Calu3 (cell line): ENCODE results near the gene SLC39A13. TPM values are rescaled to one million over a fixed set of nuclear protein-coding genes. Genes with fewer than 3 reads are reported as not detected.
A peak's percentile ranks its signal among the peaks of the same experiment; 100 is the strongest.

ENCODE experiments used
- BruUV-seq: library from RNA; stranded (reverse); fragments of 400-500 nt; replicated peaks from 2 replicates; lab custom pipeline; 2021; lab: Mats Ljungman, UMichigan
- CTCF ChIA-PET: fragments of 300-600 bp; sonication (Branson Sonifier 250); formaldehyde crosslinking; loops from one replicate; lab custom pipeline; 2022; ENCODE audit warnings: antibody characterized with exemption; lab: Charles Lee
- DNase-seq: peaks from one replicate; pipeline ENCODE4 v3.0.0; 2022
- H3K27ac Mint-ChIP-seq: one replicate; pipeline ENCODE4 v1.8.0; 2022; ENCODE audit warnings: mixed read lengths; ENCODE audit not compliant: unreplicated experiment
- H3K27me3 Mint-ChIP-seq: one replicate; pipeline ENCODE4 v1.8.0; 2022; ENCODE audit warnings: mixed read lengths; ENCODE audit not compliant: unreplicated experiment
- H3K36me3 Mint-ChIP-seq: one replicate; pipeline ENCODE4 v1.8.0; 2022; ENCODE audit warnings: mild to moderate bottlenecking, moderate library complexity, mixed read lengths; ENCODE audit not compliant: insufficient read depth, unreplicated experiment
- H3K4me1 Mint-ChIP-seq: one replicate; pipeline ENCODE4 v1.8.0; 2022; ENCODE audit warnings: mild to moderate bottlenecking, low read depth, mixed read lengths; ENCODE audit not compliant: unreplicated experiment
- H3K4me3 Mint-ChIP-seq: one replicate; pipeline ENCODE4 v1.8.0; 2022; ENCODE audit warnings: mild to moderate bottlenecking, low read depth, moderate library complexity, mixed read lengths; ENCODE audit not compliant: unreplicated experiment
- H3K9me3 Mint-ChIP-seq: one replicate; pipeline ENCODE4 v1.8.0; 2022; ENCODE audit warnings: low read depth, mixed read lengths; ENCODE audit not compliant: unreplicated experiment
- intact Hi-C: fragments of 100-400 bp; cut with micrococcal nuclease; formaldehyde crosslinking; loops from one replicate; pipeline ENCODE4 v1.10.0; 2022; ENCODE audit not compliant: unreplicated experiment
- total RNA-seq: library from RNA; stranded (reverse); gene quantifications from 2 replicates; pipeline ENCODE4 v1.2.3, GENCODE V29; 2022
- TF ChIP-seq, protein P1 (sequence below): fragments of 200-600 bp; IDR thresholded peaks from one replicate; pipeline ENCODE4 v1.8.0; 2022; ENCODE audit warnings: antibody characterized with exemption; ENCODE audit not compliant: unreplicated experiment

SLC39A13 gene
- total RNA-seq, 1 experiment from 2014 or later, result 24.3 TPM

DNA sequence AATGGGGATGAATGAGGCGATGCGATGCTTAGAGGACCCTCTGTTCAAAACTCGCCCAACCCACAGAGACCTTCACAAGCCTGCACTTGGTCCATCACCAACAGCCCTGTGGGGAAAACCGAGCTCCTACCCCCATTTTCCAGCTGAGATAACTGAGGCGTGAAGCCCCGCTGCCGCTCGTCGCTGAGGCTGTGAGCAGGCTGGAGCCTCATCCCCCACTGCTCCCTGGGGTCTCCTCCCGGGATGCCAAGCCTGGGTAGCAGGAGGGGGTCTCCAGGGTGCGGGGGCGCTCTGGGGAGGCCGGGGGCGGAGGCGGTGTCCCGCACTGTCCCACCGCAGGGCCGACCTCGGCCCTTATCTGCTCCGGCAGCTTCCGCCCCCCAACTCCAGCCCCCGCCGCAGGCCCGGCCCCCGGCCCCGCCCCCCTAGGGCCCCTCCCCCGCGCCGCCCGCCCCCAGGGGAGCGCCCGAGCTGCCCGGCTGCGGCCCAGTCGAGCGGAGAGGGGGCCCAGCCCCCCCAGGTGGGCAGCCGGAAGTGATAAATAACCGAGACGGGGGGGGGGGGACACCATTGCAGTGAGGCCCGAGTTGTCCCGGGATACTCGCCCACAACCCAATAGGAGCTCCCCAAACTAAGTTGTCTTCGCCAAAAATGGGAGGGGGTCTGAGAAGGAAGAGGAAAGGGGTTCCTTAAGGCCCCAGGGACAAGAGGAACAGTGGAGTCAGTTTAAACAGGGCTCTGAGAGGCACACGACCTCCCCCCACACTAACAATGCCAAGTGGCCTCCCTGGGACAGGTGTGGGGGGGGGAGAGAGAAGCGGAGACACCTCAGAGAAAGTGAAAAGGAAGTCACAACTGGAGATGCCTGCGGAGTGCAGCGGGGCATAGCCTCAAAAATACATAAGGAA, 8.3 kb upstream of the SLC39A13 start:
- intact Hi-C loops, result no loop called here
- TF ChIP-seq, protein P1, sequence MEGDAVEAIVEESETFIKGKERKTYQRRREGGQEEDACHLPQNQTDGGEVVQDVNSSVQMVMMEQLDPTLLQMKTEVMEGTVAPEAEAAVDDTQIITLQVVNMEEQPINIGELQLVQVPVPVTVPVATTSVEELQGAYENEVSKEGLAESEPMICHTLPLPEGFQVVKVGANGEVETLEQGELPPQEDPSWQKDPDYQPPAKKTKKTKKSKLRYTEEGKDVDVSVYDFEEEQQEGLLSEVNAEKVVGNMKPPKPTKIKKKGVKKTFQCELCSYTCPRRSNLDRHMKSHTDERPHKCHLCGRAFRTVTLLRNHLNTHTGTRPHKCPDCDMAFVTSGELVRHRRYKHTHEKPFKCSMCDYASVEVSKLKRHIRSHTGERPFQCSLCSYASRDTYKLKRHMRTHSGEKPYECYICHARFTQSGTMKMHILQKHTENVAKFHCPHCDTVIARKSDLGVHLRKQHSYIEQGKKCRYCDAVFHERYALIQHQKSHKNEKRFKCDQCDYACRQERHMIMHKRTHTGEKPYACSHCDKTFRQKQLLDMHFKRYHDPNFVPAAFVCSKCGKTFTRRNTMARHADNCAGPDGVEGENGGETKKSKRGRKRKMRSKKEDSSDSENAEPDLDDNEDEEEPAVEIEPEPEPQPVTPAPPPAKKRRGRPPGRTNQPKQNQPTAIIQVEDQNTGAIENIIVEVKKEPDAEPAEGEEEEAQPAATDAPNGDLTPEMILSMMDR, result no peak
- H3K36me3 Mint-ChIP-seq, result no peaks in the 10 kb centered on the region
- CTCF ChIA-PET, result interaction anchor here (0.6 kb wide), 1 partner anchor 81 kb away, joined by 4 read pairs; no protein-coding TSS in a partner anchor
- H3K9me3 Mint-ChIP-seq, result no peaks in the 10 kb centered on the region
- no TSS peak for BruUV-seq
- H3K27ac Mint-ChIP-seq, result no peak overlapping the region
- no peaks in the 10 kb centered on the region for H3K4me1 Mint-ChIP-seq
- peak overlapping the region; percentile 44 for H3K4me3 Mint-ChIP-seq
- H3K27me3 Mint-ChIP-seq, result peaks cover 13% of the 10 kb centered on the region
- DNase-seq, result no peak

DNA sequence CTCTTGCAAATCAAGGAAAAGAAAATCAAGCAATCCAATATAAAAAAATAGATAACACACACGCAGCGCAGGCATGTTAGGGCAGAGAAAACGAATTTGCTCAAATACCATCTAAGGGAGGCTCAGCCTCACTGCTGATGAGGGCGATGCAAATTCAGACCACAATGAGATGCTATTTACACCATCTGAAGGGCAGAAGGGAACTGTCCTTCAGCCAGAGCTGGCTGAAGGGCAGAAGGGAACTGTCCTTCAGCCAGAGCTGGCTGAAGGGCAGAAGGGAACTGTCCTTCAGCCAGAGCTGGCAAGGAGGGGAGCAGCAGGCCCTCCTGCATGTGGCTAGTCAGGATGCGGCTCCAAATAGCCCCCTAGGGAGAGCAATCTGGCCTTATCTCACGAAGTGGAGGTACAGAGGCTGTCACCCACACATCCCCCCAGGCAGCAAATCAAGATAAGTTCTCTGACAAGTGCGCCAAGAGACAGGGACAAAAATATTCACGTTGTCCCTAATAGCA, 7.6 kb upstream of the SLC39A13 start:
- Mint-ChIP-seq H3K27ac (no peak overlapping the region), H3K36me3 (no peaks in the 10 kb centered on the region), H3K4me1 (no peaks in the 10 kb centered on the region), H3K4me3 (peak overlapping the region; percentile 44), H3K9me3 (no peaks in the 10 kb centered on the region), H3K27me3 (peaks cover 13% of the 10 kb centered on the region)
- intact Hi-C loops, result no loop called here
- DNase-seq, result no peak
- TF ChIP-seq, protein P1, result no peak
- CTCF ChIA-PET, result no interaction called here
- no TSS peak for BruUV-seq

DNA sequence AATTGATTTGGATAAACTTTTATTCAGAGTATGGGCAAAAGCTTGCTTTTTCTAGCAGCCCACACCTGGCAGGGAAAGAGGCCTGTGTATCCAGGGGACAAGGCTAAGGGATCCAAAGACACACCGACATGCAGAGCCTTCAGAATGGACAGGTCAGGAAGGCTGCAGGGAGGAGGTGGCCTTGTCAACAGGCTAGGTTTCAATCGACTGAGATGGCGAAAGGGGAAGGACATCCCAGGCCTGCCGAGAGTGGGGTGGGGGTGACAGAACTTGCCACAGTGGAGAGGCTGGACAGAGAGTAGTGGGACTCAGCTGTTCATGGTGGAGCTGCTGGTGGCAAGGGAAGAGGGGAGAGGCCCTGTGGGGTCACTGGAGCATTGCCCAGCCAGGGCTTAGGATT, 5.3 kb upstream of the SLC39A13 start:
- no peak overlapping the region for H3K4me3 Mint-ChIP-seq
- no TSS peak for BruUV-seq
- H3K4me1 Mint-ChIP-seq, result peaks cover 9% of the 10 kb centered on the region
- H3K27ac Mint-ChIP-seq, result no peak overlapping the region
- intact Hi-C loops, result no loop called here
- CTCF ChIA-PET, result no interaction called here
- H3K27me3 Mint-ChIP-seq, result peaks cover 13% of the 10 kb centered on the region
- no peaks in the 10 kb centered on the region for H3K9me3 Mint-ChIP-seq
- peaks cover 14% of the 10 kb centered on the region for H3K36me3 Mint-ChIP-seq
- TF ChIP-seq, protein P1, result no peak
- DNase-seq, result no peak

DNA sequence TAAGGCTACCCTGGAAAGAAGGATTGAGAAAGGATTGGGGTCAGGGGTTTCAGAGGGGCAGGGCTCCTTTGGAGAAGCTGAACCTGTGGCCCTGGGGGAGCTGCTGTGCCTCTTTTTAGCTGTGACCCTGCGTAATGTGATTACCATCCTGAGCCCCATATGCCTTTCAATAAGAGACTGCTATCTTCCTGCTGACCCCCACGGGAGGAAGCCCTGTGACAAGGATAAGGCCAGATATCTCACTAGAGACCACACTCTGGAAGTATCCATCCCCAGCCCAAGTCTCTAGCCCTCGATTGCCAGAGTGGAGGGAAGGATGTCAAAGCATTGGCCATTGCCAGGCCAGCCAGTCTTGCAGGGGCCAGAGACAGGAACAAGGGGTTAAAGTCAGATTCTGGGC, 4.8 kb upstream of the SLC39A13 start:
- TF ChIP-seq, protein P1, result no peak
- peaks cover 9% of the 10 kb centered on the region for H3K4me1 Mint-ChIP-seq
- peaks cover 13% of the 10 kb centered on the region for H3K27me3 Mint-ChIP-seq
- H3K4me3 Mint-ChIP-seq, result no peak overlapping the region
- BruUV-seq, result no TSS peak
- H3K27ac Mint-ChIP-seq, result no peak overlapping the region
- DNase-seq, result no peak
- peaks cover 18% of the 10 kb centered on the region for H3K36me3 Mint-ChIP-seq
- no peaks in the 10 kb centered on the region for H3K9me3 Mint-ChIP-seq
- intact Hi-C loops, result no loop called here
- CTCF ChIA-PET, result no interaction called here
